Neural progenitor cell (in vitro differentiated cells): ENCODE measurements around the gene SSTR3.

Experiments used
- EZH2 ChIP-seq: fragments of 200-600 bp; sonication (generic); IDR thresholded peaks from 2 replicates; pipeline ENCODE4 v1.6.1; 2017; ENCODE audit warnings: antibody characterized with exemption, mild to moderate bottlenecking, moderate library complexity
- EZH2phosphoT487 ChIP-seq: fragments of 200-600 bp; sonication (generic); IDR thresholded peaks from 2 replicates; pipeline ENCODE4 v1.6.1; 2017; ENCODE audit warnings: antibody characterized with exemption
- TF ChIP-seq, protein P1 (sequence below): fragments of 200-600 bp; sonication (generic); IDR thresholded peaks from 2 replicates; pipeline ENCODE4 v1.5.1; 2017; ENCODE audit warnings: antibody characterized with exemption, mild to moderate bottlenecking

DNA sequence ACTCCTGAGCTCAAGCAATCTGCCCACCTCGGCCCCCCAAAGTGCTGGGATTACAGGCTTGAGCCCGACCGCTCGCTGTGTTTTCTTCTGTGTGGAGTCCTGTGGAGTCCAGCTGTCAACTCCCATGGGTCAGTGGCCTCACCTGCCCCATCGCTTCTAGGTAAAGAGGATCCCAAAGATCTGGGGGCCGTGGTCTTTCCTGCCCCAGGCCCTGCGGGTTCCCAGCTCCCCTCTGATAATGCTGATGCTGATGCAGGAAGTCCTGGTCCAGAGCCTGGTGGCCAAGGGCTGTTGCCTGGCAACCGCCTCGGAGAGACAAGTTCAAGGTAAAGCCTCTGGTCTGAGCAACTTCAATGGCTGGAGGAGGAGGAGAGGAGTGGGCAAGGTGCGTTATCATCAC, 9.6 kb downstream of the SSTR3 start:
- TF ChIP-seq, protein P1, sequence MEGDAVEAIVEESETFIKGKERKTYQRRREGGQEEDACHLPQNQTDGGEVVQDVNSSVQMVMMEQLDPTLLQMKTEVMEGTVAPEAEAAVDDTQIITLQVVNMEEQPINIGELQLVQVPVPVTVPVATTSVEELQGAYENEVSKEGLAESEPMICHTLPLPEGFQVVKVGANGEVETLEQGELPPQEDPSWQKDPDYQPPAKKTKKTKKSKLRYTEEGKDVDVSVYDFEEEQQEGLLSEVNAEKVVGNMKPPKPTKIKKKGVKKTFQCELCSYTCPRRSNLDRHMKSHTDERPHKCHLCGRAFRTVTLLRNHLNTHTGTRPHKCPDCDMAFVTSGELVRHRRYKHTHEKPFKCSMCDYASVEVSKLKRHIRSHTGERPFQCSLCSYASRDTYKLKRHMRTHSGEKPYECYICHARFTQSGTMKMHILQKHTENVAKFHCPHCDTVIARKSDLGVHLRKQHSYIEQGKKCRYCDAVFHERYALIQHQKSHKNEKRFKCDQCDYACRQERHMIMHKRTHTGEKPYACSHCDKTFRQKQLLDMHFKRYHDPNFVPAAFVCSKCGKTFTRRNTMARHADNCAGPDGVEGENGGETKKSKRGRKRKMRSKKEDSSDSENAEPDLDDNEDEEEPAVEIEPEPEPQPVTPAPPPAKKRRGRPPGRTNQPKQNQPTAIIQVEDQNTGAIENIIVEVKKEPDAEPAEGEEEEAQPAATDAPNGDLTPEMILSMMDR, result no peak
- TF ChIP-seq EZH2 (no peak), EZH2phosphoT487 (no peak)
